ENCODE measurements around the gene C1orf52. TPM values are rescaled to one million over a fixed set of nuclear protein-coding genes. Genes with fewer than 3 reads are reported as not detected.

The C1orf52 gene
- total RNA-seq, 1 experiment from 2014 or later: 30.2 TPM

DNA sequence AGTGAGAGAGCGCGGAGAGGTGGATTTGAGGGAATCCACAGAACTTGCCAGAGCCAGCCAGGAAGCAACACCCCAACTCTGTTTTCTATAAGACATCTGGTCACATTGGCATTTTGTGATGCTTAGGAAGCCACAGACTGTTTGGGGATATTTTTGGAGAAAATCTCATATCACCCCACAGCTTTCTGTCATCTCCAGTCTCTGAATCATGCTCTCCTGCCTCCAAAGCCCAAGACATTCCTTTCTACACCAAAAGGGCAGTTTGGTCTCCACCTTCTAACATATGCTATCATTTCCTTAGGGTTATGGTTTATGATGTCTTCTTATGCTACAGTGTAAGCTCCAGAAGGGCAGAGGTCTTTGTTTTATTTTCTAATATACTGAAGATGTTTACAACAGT lies 31.4 kb upstream of the C1orf52 start:
- no peak overlapping the region for H3K27ac ChIP-seq (ENCODE audit: low read depth, low read length, poor library complexity, severe bottlenecking)
- no peak for TF ChIP-seq EZH2 (IDR thresholded peaks at IDR 0.05; ENCODE audit: borderline replicate concordance, low read depth, low read length, poor library complexity, severe bottlenecking)
- TF ChIP-seq, protein P1, sequence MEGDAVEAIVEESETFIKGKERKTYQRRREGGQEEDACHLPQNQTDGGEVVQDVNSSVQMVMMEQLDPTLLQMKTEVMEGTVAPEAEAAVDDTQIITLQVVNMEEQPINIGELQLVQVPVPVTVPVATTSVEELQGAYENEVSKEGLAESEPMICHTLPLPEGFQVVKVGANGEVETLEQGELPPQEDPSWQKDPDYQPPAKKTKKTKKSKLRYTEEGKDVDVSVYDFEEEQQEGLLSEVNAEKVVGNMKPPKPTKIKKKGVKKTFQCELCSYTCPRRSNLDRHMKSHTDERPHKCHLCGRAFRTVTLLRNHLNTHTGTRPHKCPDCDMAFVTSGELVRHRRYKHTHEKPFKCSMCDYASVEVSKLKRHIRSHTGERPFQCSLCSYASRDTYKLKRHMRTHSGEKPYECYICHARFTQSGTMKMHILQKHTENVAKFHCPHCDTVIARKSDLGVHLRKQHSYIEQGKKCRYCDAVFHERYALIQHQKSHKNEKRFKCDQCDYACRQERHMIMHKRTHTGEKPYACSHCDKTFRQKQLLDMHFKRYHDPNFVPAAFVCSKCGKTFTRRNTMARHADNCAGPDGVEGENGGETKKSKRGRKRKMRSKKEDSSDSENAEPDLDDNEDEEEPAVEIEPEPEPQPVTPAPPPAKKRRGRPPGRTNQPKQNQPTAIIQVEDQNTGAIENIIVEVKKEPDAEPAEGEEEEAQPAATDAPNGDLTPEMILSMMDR (conservative IDR thresholded peaks at IDR 0.05; ENCODE audit: low read depth, low read length): no peak
- no peak for DNase-seq (ENCODE audit: low spot score)
- ChIA-PET CTCF (no interaction called here), POLR2A (ENCODE audit: low non-redundant PET) (no interaction called here)
- intact Hi-C loops (cut with micrococcal nuclease; ENCODE audit: unreplicated experiment): no loop called here
- no peaks in the 10 kb centered on the region for H3K9me3 ChIP-seq (ENCODE audit: low read depth, low read length, poor library complexity, severe bottlenecking)
- no peak overlapping the region for H3K4me3 ChIP-seq (ENCODE audit: low read depth, low read length, poor library complexity, severe bottlenecking)
- no TSS peak for BruUV-seq (replicated peaks)
- no peaks in the 10 kb centered on the region for H3K36me3 ChIP-seq (ENCODE audit: insufficient read depth, low read length, poor library complexity, severe bottlenecking)
- no peaks in the 10 kb centered on the region for H3K4me1 ChIP-seq (ENCODE audit: insufficient read depth, low read length, poor library complexity, severe bottlenecking)
- H3K27me3 ChIP-seq (replicated peaks; ENCODE audit: insufficient read depth, low read depth, low read length, poor library complexity): no peaks in the 10 kb centered on the region

GRCh38 chr1:85289848-85290335 lies 30.4 kb upstream of the C1orf52 start:
- ChIA-PET POLR2A (ENCODE audit: low non-redundant PET) (no interaction called here), CTCF (no interaction called here)
- Histone ChIP-seq H3K36me3 (ENCODE audit: insufficient read depth, low read length, poor library complexity, severe bottlenecking) (no peaks in the 10 kb centered on the region), H3K9me3 (ENCODE audit: low read depth, low read length, poor library complexity, severe bottlenecking) (no peaks in the 10 kb centered on the region), H3K27ac (ENCODE audit: low read depth, low read length, poor library complexity, severe bottlenecking) (no peak overlapping the region), H3K27me3 (replicated peaks; ENCODE audit: insufficient read depth, low read depth, low read length, poor library complexity) (no peaks in the 10 kb centered on the region), H3K4me3 (ENCODE audit: low read depth, low read length, poor library complexity, severe bottlenecking) (no peak overlapping the region), H3K4me1 (ENCODE audit: insufficient read depth, low read length, poor library complexity, severe bottlenecking) (no peaks in the 10 kb centered on the region)
- no TSS peak for BruUV-seq (replicated peaks)
- TF ChIP-seq, protein P1 (conservative IDR thresholded peaks at IDR 0.05; ENCODE audit: low read depth, low read length): no peak
- no peak for TF ChIP-seq EZH2 (IDR thresholded peaks at IDR 0.05; ENCODE audit: borderline replicate concordance, low read depth, low read length, poor library complexity, severe bottlenecking)
- intact Hi-C loops (cut with micrococcal nuclease; ENCODE audit: unreplicated experiment): no loop called here
- no peak for DNase-seq (ENCODE audit: low spot score)

DNA sequence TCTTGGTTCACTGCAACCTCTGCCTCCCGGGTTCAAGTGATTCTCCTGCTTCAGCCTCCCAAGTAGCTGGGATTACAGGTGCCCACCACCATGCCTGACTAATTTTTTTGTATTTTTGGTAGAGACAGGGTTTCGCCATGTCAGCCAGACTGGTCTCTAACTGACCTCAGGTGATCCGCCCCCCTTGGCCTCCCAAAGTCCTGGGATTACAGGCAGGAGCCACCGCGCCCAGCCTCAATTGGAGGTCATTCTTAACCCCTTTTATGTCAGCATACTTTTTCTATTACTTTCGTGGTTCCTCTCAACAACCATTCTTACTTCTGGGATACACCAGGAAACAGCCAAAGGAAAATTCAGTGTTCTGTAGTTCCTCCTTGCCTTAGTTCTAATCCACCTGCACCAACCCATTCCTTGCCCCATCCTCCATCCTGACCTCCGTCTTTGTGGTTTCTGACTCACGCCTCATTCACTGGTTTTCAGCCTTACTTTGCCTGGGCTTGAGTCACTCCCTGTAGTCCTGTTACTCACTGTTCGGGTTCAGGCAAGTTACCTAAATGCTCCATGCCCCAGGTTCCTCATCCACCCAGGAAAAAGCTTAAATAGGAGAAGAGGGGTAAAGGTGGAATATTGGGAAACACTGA lies 29.9 kb upstream of the C1orf52 start:
- H3K4me1 ChIP-seq (ENCODE audit: insufficient read depth, low read length, poor library complexity, severe bottlenecking): no peaks in the 10 kb centered on the region
- H3K27me3 ChIP-seq (replicated peaks; ENCODE audit: insufficient read depth, low read depth, low read length, poor library complexity): no peaks in the 10 kb centered on the region
- intact Hi-C loops (cut with micrococcal nuclease; ENCODE audit: unreplicated experiment): no loop called here
- no peaks in the 10 kb centered on the region for H3K9me3 ChIP-seq (ENCODE audit: low read depth, low read length, poor library complexity, severe bottlenecking)
- H3K36me3 ChIP-seq (ENCODE audit: insufficient read depth, low read length, poor library complexity, severe bottlenecking): no peaks in the 10 kb centered on the region
- H3K27ac ChIP-seq (ENCODE audit: low read depth, low read length, poor library complexity, severe bottlenecking): no peak overlapping the region
- ChIA-PET POLR2A (ENCODE audit: low non-redundant PET) (interaction anchor here (0.7 kb wide), 1 partner anchor 1416 kb away, joined by 3 read pairs; no protein-coding TSS in a partner anchor), CTCF (no interaction called here)
- no peak overlapping the region for H3K4me3 ChIP-seq (ENCODE audit: low read depth, low read length, poor library complexity, severe bottlenecking)
- no peak for TF ChIP-seq EZH2 (IDR thresholded peaks at IDR 0.05; ENCODE audit: borderline replicate concordance, low read depth, low read length, poor library complexity, severe bottlenecking)
- TF ChIP-seq, protein P1 (conservative IDR thresholded peaks at IDR 0.05; ENCODE audit: low read depth, low read length): no peak
- DNase-seq (ENCODE audit: low spot score): no peak
- no TSS peak for BruUV-seq (replicated peaks)
